GM12878 (cell line): Measurements from ENCODE around the gene TNFAIP3. TPM values are rescaled to one million over a fixed set of nuclear protein-coding genes. Genes with fewer than 3 reads are reported as not detected.

Experiments used
- BACH1 ChIP-seq: fragments of 450-650 bp; IDR thresholded peaks from 2 replicates; pipeline ENCODE4 v1.6.1; 2017; ENCODE audit warnings: mild to moderate bottlenecking, borderline replicate concordance
- CREB1 ChIP-seq: IDR thresholded peaks from 2 replicates; pipeline ENCODE4 v1.6.1; 2012; ENCODE audit warnings: low read depth, mild to moderate bottlenecking, inconsistent platforms
- CREM ChIP-seq: IDR thresholded peaks from 2 replicates; pipeline ENCODE4 v1.6.1; 2014; ENCODE audit warnings: antibody characterized with exemption, low read depth
- CUX1 ChIP-seq: IDR thresholded peaks from 2 replicates; pipeline ENCODE4 v1.6.1; 2012; ENCODE audit warnings: improper control_type of control experiment, low read depth, low read length; ENCODE audit not compliant: insufficient replicate concordance
- DPF2 ChIP-seq: fragments of 450-650 bp; IDR thresholded peaks from 2 replicates; pipeline ENCODE4 v1.6.1; 2017; ENCODE audit warnings: mild to moderate bottlenecking
- EZH2 ChIP-seq: IDR thresholded peaks from 2 replicates; pipeline ENCODE4 v1.6.1; 2012; ENCODE audit warnings: low read depth, mild to moderate bottlenecking, control low read depth, inconsistent platforms, low read length, borderline replicate concordance; ENCODE audit not compliant: control insufficient read depth
- FOS ChIP-seq: IDR thresholded peaks from 3 replicates; pipeline ENCODE4 v1.6.1; 2011; ENCODE audit warnings: borderline replicate concordance; ENCODE audit not compliant: insufficient read length; ENCODE audit errors: extremely low read depth
- FOXM1 ChIP-seq: IDR thresholded peaks from 2 replicates; pipeline ENCODE4 v1.6.1; 2012; ENCODE audit warnings: low read depth, mild to moderate bottlenecking, inconsistent platforms, low read length, moderate library complexity
- HCFC1 ChIP-seq: fragments of 150-350 bp; IDR thresholded peaks from 2 replicates; pipeline ENCODE4 v1.6.1; 2014; ENCODE audit warnings: low read length
- IKZF2 ChIP-seq, 2 experiments: fragments of 450-650 bp; IDR thresholded peaks; 2 replicates each; pipeline ENCODE4 v1.6.1; 2017; ENCODE audit warnings: mild to moderate bottlenecking in 2 of 2, moderate library complexity in 2 of 2
- IRF3 ChIP-seq: fragments of 450-650 bp; IDR thresholded peaks from 2 replicates; pipeline ENCODE4 v1.6.1; 2014; ENCODE audit warnings: mild to moderate bottlenecking
- MEF2A ChIP-seq: IDR thresholded peaks from 2 replicates; pipeline ENCODE4 v1.6.1; 2011; ENCODE audit warnings: low read depth, mild to moderate bottlenecking, low read length, moderate library complexity; ENCODE audit not compliant: insufficient read depth
- MTA3 ChIP-seq: IDR thresholded peaks from 2 replicates; pipeline ENCODE4 v1.6.1; 2012; ENCODE audit warnings: low read length, inconsistent platforms, borderline replicate concordance
- NBN ChIP-seq: fragments of 450-650 bp; IDR thresholded peaks from 2 replicates; pipeline ENCODE4 v1.6.1; 2016
- NFIC ChIP-seq: IDR thresholded peaks from 2 replicates; pipeline ENCODE4 v1.6.1; 2012; ENCODE audit warnings: low read depth, mild to moderate bottlenecking, inconsistent platforms, low read length, moderate library complexity
- POLR2A ChIP-seq: IDR thresholded peaks from 2 replicates; pipeline ENCODE4 v1.6.1; 2011; ENCODE audit warnings: low read depth, mild to moderate bottlenecking, low read length
- SIN3A ChIP-seq: IDR thresholded peaks from 2 replicates; pipeline ENCODE4 v1.6.1; 2012; ENCODE audit warnings: low read depth, low read length, improper control_type of control experiment
- TARDBP ChIP-seq: IDR thresholded peaks from 2 replicates; pipeline ENCODE4 v1.6.1; 2016; ENCODE audit warnings: borderline replicate concordance
- TCF12 ChIP-seq: IDR thresholded peaks from 2 replicates; pipeline ENCODE4 v1.6.1; 2011; ENCODE audit warnings: low read depth, mild to moderate bottlenecking, low read length
- ZNF274 ChIP-seq: IDR thresholded peaks from one replicate; pipeline ENCODE4 v1.8.0; 2011; ENCODE audit not compliant: insufficient read length, insufficient read depth
- polyA plus RNA-seq, 11 experiments: library from polyadenylated mRNA; depleted of rRNA in 4 of 11; unstranded in 6 of 11; stranded (reverse) in 5 of 11; fragments of >200 nt; fragmentation: Nextera tagmentation in 4 of 11; fragmentation: Illumina TruSeq in 1 of 11; extraction: Ambion mirVana in 4 of 11; extraction: Trizol in 1 of 11; gene quantifications; 1 replicate in 1 of 11; 2 replicates in 10 of 11; pipeline versions ENCODE4 v1.2.1 to v1.2.3, GENCODE V29; 2011 to 2016; ENCODE audit warnings: inconsistent platforms in 2 of 11, missing spikeins in 2 of 11, low read depth in 1 of 11
- total RNA-seq, 4 experiments: library from RNA; depleted of rRNA in 3 of 4; stranded (reverse); fragments of >200 nt in 3 of 4; fragmentation: Illumina TruSeq in 1 of 4; extraction: Trizol in 1 of 4; gene quantifications; 2 replicates each; pipeline versions ENCODE4 v1.2.1 to v1.2.3, GENCODE V29; 2013 to 2021
- TF ChIP-seq, protein P1 (sequence below): IDR thresholded peaks from 2 replicates; pipeline ENCODE4 v1.6.1; 2012; ENCODE audit warnings: mild to moderate bottlenecking, low read depth, low read length

Gene TNFAIP3
- total and polyA plus RNA-seq, 10 of the 15 experiments (the other 5 are each of a cell fraction or from before 2014, with no cell fraction given) = 18.0 to 350 (median 127) TPM

- no peak for TF ChIP-seq TARDBP
- peak; percentile 88 for TF ChIP-seq FOXM1
- peak; percentile 41 for TF ChIP-seq POLR2A
- TF ChIP-seq CREB1 = peak; percentile 66; the same call in 1 of the 2 replicates
- TF ChIP-seq CREM = peak; percentile 78
- TF ChIP-seq HCFC1 = no peak
- TF ChIP-seq TCF12 = 0 out of 2 replicates have a peak, but pooled peaks have one; percentile 40
- TF ChIP-seq DPF2 = peak; percentile 63
- peak; percentile 64 to 77 for TF ChIP-seq IKZF2 (IDR thresholded peaks at IDR 0.05)
- peak; percentile 91 for TF ChIP-seq NFIC
- TF ChIP-seq EZH2 = no peak
- TF ChIP-seq, protein P1, sequence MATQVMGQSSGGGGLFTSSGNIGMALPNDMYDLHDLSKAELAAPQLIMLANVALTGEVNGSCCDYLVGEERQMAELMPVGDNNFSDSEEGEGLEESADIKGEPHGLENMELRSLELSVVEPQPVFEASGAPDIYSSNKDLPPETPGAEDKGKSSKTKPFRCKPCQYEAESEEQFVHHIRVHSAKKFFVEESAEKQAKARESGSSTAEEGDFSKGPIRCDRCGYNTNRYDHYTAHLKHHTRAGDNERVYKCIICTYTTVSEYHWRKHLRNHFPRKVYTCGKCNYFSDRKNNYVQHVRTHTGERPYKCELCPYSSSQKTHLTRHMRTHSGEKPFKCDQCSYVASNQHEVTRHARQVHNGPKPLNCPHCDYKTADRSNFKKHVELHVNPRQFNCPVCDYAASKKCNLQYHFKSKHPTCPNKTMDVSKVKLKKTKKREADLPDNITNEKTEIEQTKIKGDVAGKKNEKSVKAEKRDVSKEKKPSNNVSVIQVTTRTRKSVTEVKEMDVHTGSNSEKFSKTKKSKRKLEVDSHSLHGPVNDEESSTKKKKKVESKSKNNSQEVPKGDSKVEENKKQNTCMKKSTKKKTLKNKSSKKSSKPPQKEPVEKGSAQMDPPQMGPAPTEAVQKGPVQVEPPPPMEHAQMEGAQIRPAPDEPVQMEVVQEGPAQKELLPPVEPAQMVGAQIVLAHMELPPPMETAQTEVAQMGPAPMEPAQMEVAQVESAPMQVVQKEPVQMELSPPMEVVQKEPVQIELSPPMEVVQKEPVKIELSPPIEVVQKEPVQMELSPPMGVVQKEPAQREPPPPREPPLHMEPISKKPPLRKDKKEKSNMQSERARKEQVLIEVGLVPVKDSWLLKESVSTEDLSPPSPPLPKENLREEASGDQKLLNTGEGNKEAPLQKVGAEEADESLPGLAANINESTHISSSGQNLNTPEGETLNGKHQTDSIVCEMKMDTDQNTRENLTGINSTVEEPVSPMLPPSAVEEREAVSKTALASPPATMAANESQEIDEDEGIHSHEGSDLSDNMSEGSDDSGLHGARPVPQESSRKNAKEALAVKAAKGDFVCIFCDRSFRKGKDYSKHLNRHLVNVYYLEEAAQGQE = no peak
- no peak for TF ChIP-seq IRF3
- TF ChIP-seq MEF2A = 0 out of 2 replicates have a peak, but pooled peaks have one; percentile 8
- TF ChIP-seq NBN = no peak
- TF ChIP-seq SIN3A = no peak
- no peak for TF ChIP-seq FOS
- no peak for TF ChIP-seq BACH1
- TF ChIP-seq CUX1 = no peak
- TF ChIP-seq ZNF274 = no peak
- TF ChIP-seq MTA3 = 0 out of 2 replicates have a peak, but pooled peaks have one; percentile 63
Observed at GRCh38 chr6:137903933-137904821, 37.1 kb downstream of the TNFAIP3 start (continued).
